Measurements from ENCODE around the gene ADARB2.

The ADARB2 gene

GRCh38 chr10:1492641-1493040 is 244.7 kb downstream of the ADARB2 start:
- DNase-seq (ENCODE audit: low spot score): no peak

DNA sequence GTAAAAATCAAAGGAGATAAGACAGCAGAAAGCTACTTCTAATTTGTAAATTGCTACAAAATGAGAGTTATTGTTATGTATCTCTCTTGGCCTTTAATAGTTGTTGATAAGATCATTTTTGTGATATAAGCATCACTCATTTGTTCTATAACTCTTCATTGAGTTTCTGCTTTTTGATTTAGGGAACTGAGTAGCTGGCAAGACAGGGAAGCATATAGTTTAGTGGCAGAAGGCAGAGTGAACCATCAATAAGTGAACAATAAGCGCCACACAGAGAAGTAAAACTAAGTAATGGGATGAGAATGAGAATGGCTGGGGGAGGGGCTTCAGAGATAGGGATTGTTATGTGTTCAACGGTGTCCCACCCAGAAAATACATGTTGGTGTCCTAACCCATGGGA is 245.4 kb downstream of the ADARB2 start:
- no peak for DNase-seq (ENCODE audit: low spot score)

DNA sequence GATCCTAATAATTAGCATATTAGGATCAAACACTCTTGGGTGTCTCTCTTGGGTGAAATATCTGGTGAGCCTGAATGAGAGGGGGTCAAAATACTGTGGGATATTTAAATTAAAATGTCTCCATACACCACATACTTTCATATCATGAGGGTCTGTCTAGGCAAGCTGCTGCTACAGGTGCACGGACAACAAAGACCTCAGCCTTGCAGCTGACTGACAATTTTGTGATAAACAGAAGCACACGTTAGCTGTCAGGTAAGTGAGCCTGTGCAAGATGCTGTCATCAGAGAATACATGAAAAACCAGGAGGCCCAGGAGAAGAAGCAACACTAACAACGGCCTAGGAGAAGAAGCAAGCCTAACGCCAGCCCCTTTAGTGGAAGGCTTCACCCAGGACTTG is 247.5 kb downstream of the ADARB2 start:
- DNase-seq (ENCODE audit: low spot score): no peak

- DNase-seq (ENCODE audit: low spot score): no peak
These were observed 248.3 kb downstream of the ADARB2 start for GRCh38 chr10:1488970-1489548.

DNA sequence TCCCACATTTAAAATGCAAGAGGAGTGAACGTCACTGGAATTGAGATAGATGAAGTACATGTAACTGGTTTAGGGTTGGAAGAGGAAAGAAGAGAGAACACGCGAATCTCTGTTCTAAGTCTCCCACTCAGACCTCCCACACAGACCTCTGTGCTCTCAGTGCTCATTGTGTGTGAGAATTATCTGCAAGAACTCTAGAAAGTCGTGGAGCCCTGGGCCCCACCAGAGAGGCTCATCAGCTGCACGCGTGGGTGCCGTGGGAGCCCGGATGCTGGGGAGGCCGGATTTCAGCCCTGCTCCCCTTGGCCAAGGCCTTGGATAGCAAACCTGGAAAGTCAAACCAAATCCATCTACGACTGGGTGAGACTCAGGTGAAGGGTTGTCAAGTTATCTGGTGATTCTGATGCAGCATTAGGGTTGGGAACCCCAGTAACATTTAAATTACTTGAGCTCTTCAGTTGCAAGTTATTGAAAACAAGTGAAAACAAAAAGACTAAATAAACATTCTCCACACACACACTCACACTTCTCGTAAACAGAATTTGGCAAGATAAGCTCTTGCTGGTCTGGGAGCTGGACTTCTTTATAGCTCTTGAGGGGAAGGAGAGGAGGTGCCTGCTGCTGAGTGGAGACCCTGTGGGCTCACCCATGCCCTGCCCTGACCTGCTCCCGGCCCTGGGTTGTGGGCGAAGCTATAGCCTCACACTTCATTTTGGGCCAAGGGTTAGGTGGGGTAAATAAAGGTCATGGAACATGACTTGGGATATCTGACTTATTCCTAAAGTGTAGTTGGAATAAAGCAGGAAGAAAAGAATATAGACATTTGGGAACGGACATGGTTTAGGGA is 250.3 kb downstream of the ADARB2 start:
- DNase-seq (ENCODE audit: low spot score): no peak

DNA sequence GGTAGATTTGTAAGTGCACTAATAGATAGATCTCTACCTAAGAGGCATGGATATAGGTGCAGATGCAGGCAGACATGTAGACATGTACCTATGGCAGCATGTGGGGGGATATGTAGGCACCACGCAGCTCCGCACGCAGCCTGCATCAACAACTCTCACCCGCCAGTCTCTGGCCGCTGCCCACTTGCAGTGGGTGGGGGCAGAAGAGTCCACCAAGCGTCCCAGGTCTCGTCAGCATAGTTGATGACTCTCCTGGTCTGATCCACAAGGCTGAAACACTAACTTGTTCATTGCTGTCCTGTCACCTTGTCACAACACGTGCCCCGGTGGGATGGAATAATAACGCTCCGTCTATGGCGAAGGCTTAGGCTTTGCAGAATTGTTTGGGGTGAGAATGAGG is 252.0 kb downstream of the ADARB2 start:
- no peak for DNase-seq (ENCODE audit: low spot score)

DNA sequence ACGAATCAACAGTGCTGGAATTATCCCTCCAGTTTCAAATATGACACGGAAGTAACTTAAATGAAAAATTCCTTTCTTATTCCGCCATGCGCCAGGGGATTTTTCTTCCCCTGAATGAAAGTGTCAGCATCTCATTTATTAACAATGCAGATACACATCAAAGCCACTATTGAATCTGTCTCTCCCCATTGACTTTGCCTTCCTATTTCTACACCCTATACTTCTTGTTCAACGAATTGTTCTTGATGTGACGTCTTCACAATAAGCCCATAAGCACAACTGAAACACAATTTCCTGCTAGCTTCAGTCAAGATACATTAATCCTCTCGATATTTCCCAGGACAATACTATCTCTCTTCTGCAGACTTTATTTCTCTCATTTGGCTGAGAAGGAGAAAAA is 253.5 kb downstream of the ADARB2 start:
- DNase-seq (ENCODE audit: low spot score): no peak

DNA sequence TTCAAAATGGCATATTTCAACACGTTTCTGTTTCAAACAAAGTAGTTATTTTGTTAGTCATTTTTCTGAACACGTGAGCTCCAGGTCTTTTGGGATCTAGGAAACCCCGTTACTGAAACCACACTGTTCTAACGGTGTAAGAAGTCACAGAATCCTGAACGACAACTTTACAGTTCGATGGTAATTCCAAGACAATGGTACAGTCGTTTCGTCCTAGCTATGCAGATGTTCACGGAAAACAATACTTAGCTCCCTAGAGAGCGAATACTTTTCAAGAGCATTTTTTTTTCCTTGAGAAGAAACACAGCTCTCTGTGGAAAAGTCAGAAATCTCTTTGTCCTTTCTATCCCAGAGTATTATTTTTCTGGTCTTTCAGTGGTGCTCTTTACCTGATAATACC is 254.1 kb downstream of the ADARB2 start:
- DNase-seq (ENCODE audit: low spot score): no peak

- DNase-seq (ENCODE audit: low spot score): no peak
These were observed 259.7 kb downstream of the ADARB2 start for GRCh38 chr10:1477578-1477977.

GRCh38 chr10:1476455-1476803 is 260.9 kb downstream of the ADARB2 start:
- DNase-seq (ENCODE audit: low spot score): no peak

DNA sequence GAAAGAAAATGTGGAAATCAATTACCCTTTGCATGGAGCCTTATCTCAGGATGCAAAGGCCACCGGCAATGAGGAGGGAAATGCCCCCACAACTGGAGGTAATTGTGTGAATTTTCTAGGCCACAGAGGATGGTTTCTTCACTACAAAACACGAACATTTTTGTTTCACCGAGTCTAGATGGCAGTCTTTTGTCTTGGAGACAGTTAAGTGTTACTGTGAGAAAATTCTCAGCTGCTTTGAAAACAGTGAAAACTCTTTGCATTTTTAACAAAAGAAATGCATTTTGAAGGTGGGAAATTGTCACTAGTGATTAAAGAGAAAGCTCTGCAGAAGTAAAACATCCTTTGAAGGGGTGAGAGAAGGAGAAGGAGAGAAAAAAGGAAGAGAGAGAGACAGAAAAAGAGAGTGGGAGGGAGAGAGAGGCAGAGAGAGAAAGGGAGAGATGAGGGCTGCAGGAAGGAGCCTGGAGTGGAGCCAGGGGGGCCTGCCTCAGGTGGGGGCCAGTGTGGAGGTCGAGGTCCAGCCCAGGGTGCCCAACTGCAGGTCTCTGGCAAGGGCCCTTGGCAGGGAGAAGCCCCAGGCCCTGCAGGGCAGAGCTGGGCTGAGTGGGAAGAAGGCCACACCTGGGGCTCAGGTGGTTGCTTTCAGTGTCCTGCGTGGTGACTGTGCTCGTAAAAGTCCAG is 261.4 kb downstream of the ADARB2 start:
- no peak for DNase-seq (ENCODE audit: low spot score)

DNA sequence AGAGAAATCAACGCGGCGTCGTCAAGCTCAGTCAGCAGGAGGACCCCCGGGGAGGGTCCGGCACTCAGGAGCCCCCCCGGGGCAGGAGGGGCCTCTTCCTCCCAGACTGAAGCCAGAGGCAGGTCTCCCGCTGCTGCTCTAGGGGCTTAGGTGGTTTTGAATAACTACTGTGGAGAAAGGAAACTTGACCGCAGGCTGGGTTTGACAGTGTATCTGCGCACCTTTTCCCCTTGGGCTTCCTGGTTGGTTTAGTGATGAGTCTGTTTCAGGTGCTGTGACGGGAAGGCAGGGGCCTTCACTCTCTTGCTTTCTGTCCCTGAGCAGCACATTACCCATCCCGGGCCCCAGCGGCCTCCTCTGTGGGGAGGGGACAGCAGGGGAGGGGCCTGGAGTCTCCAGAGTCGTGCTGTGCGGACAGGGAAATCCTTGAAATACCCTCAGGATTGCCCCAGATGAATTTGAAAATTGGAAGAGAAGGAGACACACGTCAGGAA is 262.2 kb downstream of the ADARB2 start:
- no peak for DNase-seq (ENCODE audit: low spot score)

DNA sequence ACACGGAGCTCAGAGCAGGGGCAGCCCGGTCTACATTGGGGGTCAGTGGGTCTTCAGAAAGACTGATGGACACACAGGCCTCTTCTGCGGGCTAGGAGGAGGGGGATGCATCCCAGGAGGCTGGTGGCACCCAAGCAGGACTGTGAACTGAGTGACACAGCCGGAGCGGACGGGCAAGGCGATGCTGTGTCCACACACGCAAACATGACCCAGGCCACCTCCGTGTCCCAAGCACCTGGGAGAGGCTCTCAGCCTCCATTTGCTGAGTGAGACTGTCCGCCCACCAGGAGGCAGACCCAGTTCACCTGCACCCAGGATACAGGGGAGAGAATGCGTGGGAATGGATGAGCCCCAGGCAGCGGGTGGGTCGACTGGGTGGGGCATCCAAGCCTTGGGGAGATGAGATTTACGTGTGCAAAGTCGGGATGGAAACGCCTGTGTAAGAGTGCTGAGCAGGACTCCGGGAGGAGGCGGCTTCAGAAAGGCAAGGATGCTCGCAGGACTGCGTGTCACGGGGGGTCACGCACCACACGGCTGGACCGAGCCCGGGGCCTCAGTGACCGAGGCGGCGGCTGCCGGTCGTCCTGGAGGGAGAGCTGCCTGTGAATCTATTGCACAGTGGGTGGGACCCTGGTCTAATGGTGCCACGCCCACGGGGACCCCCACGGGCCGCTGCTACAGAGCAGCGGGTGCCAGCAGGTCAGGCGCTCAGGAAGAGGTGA is 262.8 kb downstream of the ADARB2 start:
- DNase-seq (ENCODE audit: low spot score): no peak

GRCh38 chr10:1473874-1474273 is 263.5 kb downstream of the ADARB2 start:
- no peak for DNase-seq (ENCODE audit: low spot score)

- DNase-seq (ENCODE audit: low spot score): no peak
These were observed 265.0 kb downstream of the ADARB2 start for GRCh38 chr10:1472178-1472958.

- DNase-seq (ENCODE audit: low spot score): no peak
These were observed 268.5 kb downstream of the ADARB2 start for GRCh38 chr10:1468811-1469210.

GRCh38 chr10:1467334-1468076 is 269.8 kb downstream of the ADARB2 start:
- DNase-seq (ENCODE audit: low spot score): no peak

DNA sequence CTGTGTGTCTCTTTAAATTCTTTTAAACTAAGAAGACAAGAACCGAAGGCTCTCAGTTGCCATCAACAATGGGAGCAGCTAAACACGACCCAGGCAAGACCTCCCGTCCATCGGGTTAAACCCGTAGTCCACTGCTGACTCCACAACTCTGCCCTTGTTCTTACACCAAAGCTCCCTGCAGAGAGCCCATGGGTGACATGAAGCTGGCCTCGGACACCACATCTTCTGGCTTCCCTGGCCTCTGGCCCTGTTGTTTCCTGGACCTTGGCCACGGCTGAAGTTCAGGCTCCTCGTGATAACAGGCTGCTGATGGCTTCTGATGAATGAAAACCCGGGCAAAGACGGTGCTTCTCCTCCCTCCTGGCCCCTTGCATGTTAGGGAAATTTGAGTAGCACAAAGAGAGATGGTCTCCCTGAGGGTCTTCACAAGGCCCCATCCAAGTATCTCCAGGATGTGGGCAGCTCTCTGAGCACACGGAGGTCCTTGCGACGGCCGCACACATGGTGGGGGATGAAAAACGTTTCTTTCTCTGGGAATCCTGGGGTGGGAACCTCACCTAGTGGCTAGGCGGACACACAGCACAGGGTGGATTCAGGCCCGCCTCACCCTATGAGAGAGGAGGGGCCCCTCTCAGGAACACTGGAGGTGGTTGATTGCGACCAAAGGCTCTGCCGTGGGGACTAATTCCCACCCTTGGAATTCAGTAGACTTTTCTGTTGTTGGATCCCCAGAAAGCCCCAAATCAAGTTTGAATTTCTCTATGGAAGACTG is 271.1 kb downstream of the ADARB2 start:
- DNase-seq (ENCODE audit: low spot score): no peak

DNA sequence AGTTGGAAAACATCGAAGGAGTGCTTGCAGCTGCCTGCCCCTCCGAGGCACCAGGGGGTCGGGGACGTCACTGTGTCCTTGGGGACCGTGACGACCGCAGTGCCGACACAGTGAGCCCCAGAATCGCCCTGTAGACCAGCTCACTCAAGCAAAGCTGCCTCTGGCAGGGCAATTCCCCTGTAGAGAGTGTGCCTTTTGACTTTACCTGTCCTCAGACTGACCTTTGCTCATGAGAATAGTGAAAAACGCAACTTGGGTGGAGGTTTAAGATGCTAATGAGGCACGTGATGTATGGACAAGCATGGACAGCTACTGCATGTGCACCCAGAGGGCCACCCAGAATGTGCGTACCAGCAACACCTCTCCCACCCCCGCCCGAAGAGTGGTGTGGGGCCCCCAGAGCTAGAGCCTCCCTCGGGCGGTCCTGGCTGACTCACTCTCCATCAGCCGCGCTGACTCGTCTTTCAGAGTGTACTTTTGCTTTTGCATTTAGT is 271.9 kb downstream of the ADARB2 start:
- DNase-seq (ENCODE audit: low spot score): no peak

GRCh38 chr10:1464881-1465417 is 272.4 kb downstream of the ADARB2 start:
- no peak for DNase-seq (ENCODE audit: low spot score)

Data from HuH-7.5 (cell line).